Endothelial cell of umbilical vein (primary cell): Measurements from ENCODE around the gene APOO. TPM values are rescaled to one million over a fixed set of nuclear protein-coding genes. Genes with fewer than 3 reads are reported as not detected.
A peak's percentile ranks its signal among the peaks of the same experiment; 100 is the strongest.

Experiments used
- BruUV-seq: library from RNA; stranded (reverse); fragments of 400-500 nt; replicated peaks from 2 replicates; lab custom pipeline; 2021; lab: Mats Ljungman, UMichigan
- CTCF ChIA-PET: fragments of 300-600, 350-600 bp; sonication (Branson Sonifier 250); formaldehyde crosslinking; loops from one replicate; lab custom pipeline; 2021; ENCODE audit warnings: antibody characterized with exemption, inconsistent platforms; lab: Charles Lee
- POLR2A ChIA-PET: fragments of 300-600, 350-600 bp; sonication (Branson Sonifier 250); formaldehyde crosslinking; loops from one replicate; lab custom pipeline; 2021; ENCODE audit warnings: antibody characterized with exemption, inconsistent platforms; lab: Charles Lee
- DNase-seq: peaks from one replicate; pipeline ENCODE4 v3.0.0-alpha.2; 2011; ENCODE audit warnings: low read depth, low spot score
- FAIRE-seq: peaks from 2 replicates; lab custom pipeline; 2011; peaks lifted over from hg19 to GRCh38; lab: Jason Lieb, UNC
- H2AFZ ChIP-seq: 2 replicates; pipeline ENCODE4 v1.6.0; 2012; ENCODE audit warnings: low read depth, low read length, control low read depth, inconsistent platforms
- H3K27ac ChIP-seq: 2 replicates; pipeline ENCODE4 v1.5.1; 2011; ENCODE audit warnings: low read depth, mild to moderate bottlenecking, control low read depth, low read length, moderate library complexity; ENCODE audit not compliant: insufficient read depth
- H3K27me3 ChIP-seq, 2 experiments: 2 replicates each; pipeline versions ENCODE4 v1.6.0 to v1.6.1; 2011; ENCODE audit warnings: low read length in 2 of 2, mixed read lengths in 1 of 2; ENCODE audit not compliant: control insufficient read depth in 2 of 2, insufficient read depth in 2 of 2
- H3K36me3 ChIP-seq, 2 experiments: 2 replicates in 1 of 2; 3 replicates in 1 of 2; pipeline ENCODE4 v1.5.1; 2011; ENCODE audit warnings: low read length in 2 of 2, mild to moderate bottlenecking in 1 of 2, moderate library complexity in 1 of 2; ENCODE audit not compliant: control insufficient read depth in 2 of 2, insufficient read depth in 2 of 2; ENCODE audit errors: extremely low read depth in 1 of 2
- H3K4me1 ChIP-seq: 3 replicates; pipeline ENCODE4 v1.5.1; 2011; ENCODE audit warnings: mild to moderate bottlenecking, low read length; ENCODE audit not compliant: control insufficient read depth, insufficient read depth; ENCODE audit errors: extremely low read depth
- H3K4me2 ChIP-seq: 2 replicates; pipeline ENCODE4 v1.6.1; 2011; ENCODE audit warnings: low read length, control low read depth, mixed read lengths; ENCODE audit not compliant: insufficient read depth
- H3K4me3 ChIP-seq, 3 experiments: fragments of 200-600 bp in 1 of 3; sonication (generic), shearing (Covaris generic) in 1 of 3; replicated peaks in 1 of 3; 2 replicates each; pipeline ENCODE4 v1.5.1; 2011 to 2016; ENCODE audit warnings: control low read depth in 3 of 3, low read length in 3 of 3, mild to moderate bottlenecking in 2 of 3, inconsistent platforms in 1 of 3, low read depth in 1 of 3, moderate library complexity in 1 of 3; ENCODE audit not compliant: insufficient read depth in 1 of 3
- H3K79me2 ChIP-seq: 2 replicates; pipeline ENCODE4 v1.6.0; 2012; ENCODE audit warnings: low read length, inconsistent platforms; ENCODE audit not compliant: control insufficient read depth, insufficient read depth
- H3K9ac ChIP-seq: replicated peaks from 2 replicates; pipeline ENCODE3; 2011; ENCODE audit warnings: low read length, control low read depth; ENCODE audit not compliant: insufficient read depth; ENCODE audit errors: extremely low read depth
- H3K9me1 ChIP-seq: replicated peaks from 3 replicates; pipeline ENCODE4 v1.6.0; 2011; ENCODE audit warnings: mild to moderate bottlenecking, low read length; ENCODE audit not compliant: control insufficient read depth, insufficient read depth; ENCODE audit errors: extremely low read depth
- H3K9me3 ChIP-seq: replicated peaks from 2 replicates; pipeline ENCODE4 v1.5.1; 2012; ENCODE audit warnings: low read length, inconsistent platforms; ENCODE audit not compliant: control insufficient read depth, insufficient read depth
- H4K20me1 ChIP-seq: replicated peaks from 2 replicates; pipeline ENCODE3; 2011; ENCODE audit warnings: mild to moderate bottlenecking, low read length; ENCODE audit not compliant: control insufficient read depth, insufficient read depth; ENCODE audit errors: extremely low read depth
- CTCF ChIP-seq, 2 donors: IDR thresholded peaks; 1 replicate in 1 of 2; 2 replicates in 1 of 2; pipeline ENCODE4 v1.5.1; 2011; ENCODE audit warnings: low read length in 2 of 2, mild to moderate bottlenecking in 2 of 2, moderate library complexity in 2 of 2, control low read depth in 1 of 2, inconsistent platforms in 1 of 2, low read depth in 1 of 2; ENCODE audit not compliant: insufficient read depth in 1 of 2; ENCODE audit errors: extremely low read depth in 1 of 2
- FOS ChIP-seq: IDR thresholded peaks from 2 replicates; pipeline ENCODE4 v1.6.1; 2011; ENCODE audit warnings: mild to moderate bottlenecking, low read length, moderate library complexity, borderline replicate concordance; ENCODE audit not compliant: insufficient read depth
- JUN ChIP-seq: IDR thresholded peaks from 2 replicates; pipeline ENCODE4 v1.6.1; 2011; ENCODE audit warnings: borderline replicate concordance, low read depth; ENCODE audit not compliant: insufficient read length, insufficient read depth
- MYC ChIP-seq: IDR thresholded peaks from one replicate; pipeline ENCODE4 v1.6.1; 2011; ENCODE audit warnings: mild to moderate bottlenecking, low read depth, low read length
- POLR2A ChIP-seq: IDR thresholded peaks from 2 replicates; pipeline ENCODE4 v1.6.1; 2012; ENCODE audit warnings: low read depth, mild to moderate bottlenecking, control low read depth, low read length
- POLR2AphosphoS5 ChIP-seq: IDR thresholded peaks from 2 replicates; pipeline ENCODE4 v1.6.1; 2012; ENCODE audit warnings: low read depth, mild to moderate bottlenecking, control low read depth, low read length, moderate library complexity; ENCODE audit not compliant: insufficient read depth
- dilution Hi-C: fragments of 300-500 bp; cut with MboI; formaldehyde crosslinking; loops from one replicate; pipeline ENCODE4 v1.15.0; 2019; ENCODE audit warnings: low sequenced_read_pairs; ENCODE audit not compliant: extremely low pct_ligation_motif_present
- intact Hi-C: fragments of 100-400 bp; cut with micrococcal nuclease; formaldehyde crosslinking; loops from one replicate; pipeline ENCODE4 v1.10.0; 2022
- polyA plus RNA-seq, 4 experiments: library from polyadenylated mRNA; depleted of rRNA in 3 of 4; stranded (reverse) in 3 of 4; unstranded in 1 of 4; fragments of >200 nt; gene quantifications; 2 replicates each; pipeline versions ENCODE4 v1.2.1 to v1.2.3, GENCODE V29; 2011 to 2012; ENCODE audit warnings: missing spikeins in 1 of 4
- total RNA-seq: library from RNA; stranded (reverse); gene quantifications from 2 replicates; pipeline ENCODE4 v1.2.3, GENCODE V29; 2021

Gene APOO
- total and polyA plus RNA-seq, 2 donors (not counting 3 experiments of a cell fraction or from before 2014, with no cell fraction given): 9.8 to 24.3 TPM

GRCh38 chrX:23919706-23920320 lies 12.1 kb upstream of the APOO start:
- DNase-seq (peak; percentile 36), FAIRE-seq (no peak)
- Histone ChIP-seq H2AFZ (no peak overlapping the region), H3K27ac (no peak overlapping the region), H3K36me3 (no peaks in the 10 kb centered on the region), H3K27me3 (no peaks in the 10 kb centered on the region), H3K9me3 (no peaks in the 10 kb centered on the region), H3K4me2 (no peak overlapping the region), H3K9ac (no peak overlapping the region), H3K9me1 (no peaks in the 10 kb centered on the region), H4K20me1 (no peaks in the 10 kb centered on the region), H3K79me2 (no peaks in the 10 kb centered on the region), H3K4me1 (no peaks in the 10 kb centered on the region), H3K4me3 (no peak overlapping the region)
- dilution Hi-C loops: no loop called here
- no peak for TF ChIP-seq JUN
- TF ChIP-seq CTCF (IDR thresholded peaks at IDR 0.05; ENCODE audit: extremely low read depth in 1 of 2, insufficient read depth in 1 of 2, low read depth in 1 of 2, low read length in 2 of 2): peak; percentile 6 to 15
- POLR2A ChIA-PET: no interaction called here
- intact Hi-C loops: no loop called here
- no TSS peak for BruUV-seq
- CTCF ChIA-PET: no interaction called here

GRCh38 chrX:23919148-23919547 lies 11.4 kb upstream of the APOO start:
- Histone ChIP-seq H3K27ac (no peak overlapping the region), H3K9me3 (no peaks in the 10 kb centered on the region), H3K4me3 (no peak overlapping the region), H3K4me2 (no peak overlapping the region), H3K79me2 (no peaks in the 10 kb centered on the region), H3K36me3 (no peaks in the 10 kb centered on the region), H3K27me3 (no peaks in the 10 kb centered on the region), H3K4me1 (no peaks in the 10 kb centered on the region), H2AFZ (no peak overlapping the region), H4K20me1 (no peaks in the 10 kb centered on the region), H3K9ac (no peak overlapping the region), H3K9me1 (no peaks in the 10 kb centered on the region)
- ChIA-PET POLR2A (no interaction called here), CTCF (no interaction called here)
- FAIRE-seq (no peak), DNase-seq (no peak)
- TF ChIP-seq JUN: no peak
- no peak for TF ChIP-seq POLR2A
- TF ChIP-seq POLR2AphosphoS5: no peak
- no peak for TF ChIP-seq FOS
- TF ChIP-seq MYC: no peak
- intact Hi-C loops: no loop called here
- dilution Hi-C loops: no loop called here
- BruUV-seq: no TSS peak
